Lung microvascular endothelial cell (primary cell): ENCODE measurements around the gene EZH2. TPM values are rescaled to one million over a fixed set of nuclear protein-coding genes. Genes with fewer than 3 reads are reported as not detected.

Experiments
- DNase-seq, 2 donors: peaks; one replicate each; pipeline versions ENCODE4 v3.0.0 to v3.0.0-alpha.2; 2010; ENCODE audit warnings: low read depth in 2 of 2
- total RNA-seq: library from RNA; depleted of rRNA; stranded (reverse); fragments of >200 nt; gene quantifications from 2 replicates; pipeline ENCODE4 v1.2.1, GENCODE V29; 2014

EZH2 gene
- total RNA-seq, 1 donor from 2014 or later: 4.8 TPM

GRCh38 chr7:148772297-148773089, 111.6 kb downstream of the EZH2 start:
- DNase-seq: peak in 1 of 2 donors; percentile 93

- DNase-seq: no peak
These were observed 114.1 kb downstream of the EZH2 start for GRCh38 chr7:148770004-148770403.

- DNase-seq: no peak
These were observed 120.5 kb downstream of the EZH2 start for GRCh38 chr7:148763622-148764021.

GRCh38 chr7:148761499-148762278, 122.4 kb downstream of the EZH2 start:
- no peak for DNase-seq

Other genes with a start within 250 kb of the EZH2 start
- 30.9 and 31.9 TPM in 2 replicates for gene CUL1, start 185.4 kb downstream of the EZH2 start, total RNA-seq
- 210 and 258 TPM in 2 replicates for gene PDIA4, start 144.2 kb upstream of the EZH2 start, total RNA-seq
- 3.3 and 6.2 TPM in 2 replicates for gene ZNF786, start 206.4 kb upstream of the EZH2 start, total RNA-seq
- gene ZNF425, start 242.0 kb upstream of the EZH2 start, total RNA-seq: 1.5 and 1.8 TPM in 2 replicates